HTR-8/SVneo (cell line): ENCODE data around the gene CEBPE.

ENCODE experiments used
- DNase-seq: peaks from one replicate; pipeline ENCODE4 v3.0.0; 2011; ENCODE audit warnings: low spot score, mixed read lengths; ENCODE audit not compliant: insufficient read length
- FAIRE-seq: peaks from 2 replicates; lab custom pipeline; 2011; peaks lifted over from hg19 to GRCh38; lab: Jason Lieb, UNC

CEBPE gene

GRCh38 chr14:23105348-23105824, 13.7 kb downstream of the CEBPE start:
- FAIRE-seq, result no peak

GRCh38 chr14:23104591-23105347, 14.3 kb downstream of the CEBPE start, which contains the start of gene CIROP:
TSS of gene CIROP (minus strand) at chr14:23104989. CDS start at chr14:23104920, 69 bp downstream.
- no peak for FAIRE-seq
- no peak for DNase-seq

More at GRCh38 chr14:23105348-23105824, 13.7 kb downstream of the CEBPE start:
- no peak for DNase-seq

GRCh38 chr14:23104070-23104590, 14.9 kb downstream of the CEBPE start:
- FAIRE-seq (no peak), DNase-seq (no peak)

- FAIRE-seq, result no peak
These were observed 15.5 kb downstream of the CEBPE start for GRCh38 chr14:23103581-23103980.

GRCh38 chr14:23102801-23103200, 16.3 kb downstream of the CEBPE start:
- FAIRE-seq (no peak), DNase-seq (no peak)

More at GRCh38 chr14:23103581-23103980, 15.5 kb downstream of the CEBPE start:
- DNase-seq, result no peak

GRCh38 chr14:23101986-23102625, 16.9 kb downstream of the CEBPE start:
- FAIRE-seq (no peak), DNase-seq (no peak)

GRCh38 chr14:23101213-23101970, 17.7 kb downstream of the CEBPE start:
- no peak for FAIRE-seq

GRCh38 chr14:23099212-23099861, 19.7 kb downstream of the CEBPE start:
- no peak for FAIRE-seq

More at GRCh38 chr14:23101213-23101970, 17.7 kb downstream of the CEBPE start:
- no peak for DNase-seq

GRCh38 chr14:23097786-23098185, 21.3 kb downstream of the CEBPE start:
- no peak for DNase-seq
- FAIRE-seq, result no peak

More at GRCh38 chr14:23099212-23099861, 19.7 kb downstream of the CEBPE start:
- no peak for DNase-seq

- FAIRE-seq (no peak), DNase-seq (peak; percentile 92)
These were observed 23.6 kb downstream of the CEBPE start, which contains the start of gene C14orf119 for GRCh38 chr14:23095196-23096108. TSS of gene C14orf119 (plus strand) at chr14:23095505. CDS start at chr14:23097659, 2,154 bp downstream.

- no peak for FAIRE-seq
- DNase-seq, result no peak
These were observed 24.3 kb downstream of the CEBPE start, which contains the start of gene ACIN1 for GRCh38 chr14:23094666-23095195. TSS of gene ACIN1 (minus strand) at chr14:23095136. CDS start at chr14:23095112, 24 bp downstream.

GRCh38 chr14:23093991-23094665, 24.9 kb downstream of the CEBPE start:
- FAIRE-seq, result no peak

GRCh38 chr14:23093526-23093925, 25.5 kb downstream of the CEBPE start:
- no peak for FAIRE-seq
- DNase-seq, result no peak

More at GRCh38 chr14:23093991-23094665, 24.9 kb downstream of the CEBPE start:
- DNase-seq, result peak; percentile 75

GRCh38 chr14:23093104-23093503, 26.0 kb downstream of the CEBPE start:
- FAIRE-seq (no peak), DNase-seq (no peak)

- no peak for FAIRE-seq
These were observed 27.5 kb downstream of the CEBPE start for GRCh38 chr14:23091294-23092225.

GRCh38 chr14:23090254-23090636, 28.8 kb downstream of the CEBPE start:
- no peak for DNase-seq
- FAIRE-seq, result no peak

More at GRCh38 chr14:23091294-23092225, 27.5 kb downstream of the CEBPE start:
- DNase-seq, result no peak
